ENCODE results near the gene AKAP13. TPM values are rescaled to one million over a fixed set of nuclear protein-coding genes. Genes with fewer than 3 reads are reported as not detected.
"Not testable (repeated sequence)": the region's sequence is repeated elsewhere in the genome, so short reads cannot be mapped to it uniquely, and the experiment has no call there.

Gene AKAP13
- total RNA-seq, 1 donor from 2014 or later: 71.8 TPM

DNA sequence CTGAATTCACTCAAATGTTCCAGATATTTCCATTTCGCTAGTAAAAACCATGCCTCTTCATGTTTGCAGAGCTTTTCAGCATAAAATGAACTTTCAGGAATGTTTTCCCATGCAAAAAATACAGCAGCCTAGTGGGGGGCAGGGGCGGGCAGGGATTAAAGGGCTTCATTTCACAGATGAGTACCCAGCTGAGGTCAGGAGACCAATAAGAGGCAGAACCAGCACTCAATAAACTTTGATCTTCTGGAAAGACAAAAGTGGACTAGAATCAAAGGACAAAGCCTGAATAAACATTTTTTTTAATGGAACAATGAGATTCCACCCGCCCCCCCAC, 406.3 kb downstream of the AKAP13 start:
- DNase-seq (ENCODE audit: low read depth, low spot score): no peak

DNA sequence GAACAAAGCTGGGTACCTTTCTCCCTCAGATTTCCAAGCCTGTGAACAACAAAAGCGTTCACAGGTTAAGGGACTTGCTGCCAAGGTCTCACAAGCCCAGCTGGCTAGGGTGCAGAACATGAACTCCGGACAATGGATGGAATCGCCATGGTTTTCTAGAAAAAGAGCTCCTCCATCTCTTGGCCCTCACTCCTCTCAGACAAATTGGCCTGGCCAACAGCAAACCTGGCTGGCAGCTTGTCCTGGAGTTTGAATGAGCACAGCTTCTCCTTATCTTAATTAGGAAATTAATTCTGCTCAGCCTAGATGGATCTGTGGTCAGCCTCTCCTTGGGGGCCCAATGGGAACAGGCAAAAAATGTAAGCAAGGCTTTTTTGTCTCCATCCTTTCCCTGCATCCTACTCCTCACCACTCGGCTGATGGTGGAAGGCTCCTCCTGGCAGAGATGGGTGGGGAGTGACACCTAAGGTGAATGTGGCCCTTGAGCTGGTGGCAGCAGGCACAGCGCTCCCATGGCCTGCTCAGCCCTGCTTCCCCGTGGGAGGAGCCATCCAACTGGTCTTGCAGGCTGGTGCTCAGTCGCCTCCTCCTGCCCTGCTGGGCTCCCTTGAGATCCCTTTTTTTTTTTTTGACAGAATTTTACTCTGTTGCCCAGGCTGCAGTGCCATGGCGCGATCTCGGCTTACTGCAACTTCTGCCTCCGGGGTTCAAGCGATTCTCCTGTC, 408.5 kb downstream of the AKAP13 start:
- no peak for DNase-seq (ENCODE audit: low read depth, low spot score)

DNA sequence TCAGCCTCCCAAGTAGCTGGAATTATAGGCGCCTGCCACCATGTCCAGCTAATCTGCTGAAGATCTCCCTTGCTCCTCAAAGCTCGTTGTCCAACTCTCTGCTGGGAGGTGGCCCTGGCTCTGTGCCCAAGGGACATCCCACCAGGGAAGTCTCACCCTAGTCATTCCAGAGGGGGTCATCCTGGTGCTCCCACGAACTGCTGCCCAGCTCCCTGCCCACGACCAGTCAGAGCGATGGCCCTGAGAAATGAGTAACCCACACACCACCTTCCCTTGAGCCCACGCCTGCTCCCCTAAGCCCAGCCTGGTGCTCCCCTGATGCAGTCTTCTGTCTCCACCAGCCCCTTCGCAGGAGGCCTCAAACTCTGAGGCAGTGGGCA, 409.1 kb downstream of the AKAP13 start:
- no peak for DNase-seq (ENCODE audit: low read depth, low spot score)

DNA sequence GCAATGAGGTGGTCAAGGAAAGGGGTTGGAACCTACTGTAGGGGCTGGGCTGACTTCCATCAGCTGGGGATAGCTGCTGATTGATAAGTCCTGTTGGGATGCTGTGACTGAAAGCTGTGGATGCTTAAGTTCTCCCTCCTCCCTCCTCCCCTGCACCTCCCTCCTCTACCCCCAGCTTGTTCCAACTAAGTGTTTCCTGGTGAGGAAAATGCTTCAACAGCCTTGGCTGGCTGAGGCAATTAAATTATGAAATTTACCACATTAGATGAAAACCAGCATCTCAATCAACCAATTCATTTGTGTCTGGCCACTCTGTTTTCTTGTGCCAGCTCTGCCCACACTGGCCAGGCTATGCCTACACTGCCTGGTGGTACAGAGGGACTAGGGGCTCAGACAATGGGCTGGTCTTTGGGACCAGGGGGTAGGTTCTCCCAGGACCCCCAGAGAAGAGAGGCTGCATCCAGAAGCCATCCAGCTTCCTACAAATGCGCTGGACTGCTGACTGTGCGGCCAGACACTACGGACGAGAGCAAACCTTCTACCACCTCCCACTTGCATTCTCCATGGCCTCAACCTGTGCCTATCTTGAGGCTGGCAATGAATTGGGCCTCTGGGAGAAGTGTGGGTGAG, 411.8 kb downstream of the AKAP13 start:
- no peak for DNase-seq (ENCODE audit: low read depth, low spot score)

DNA sequence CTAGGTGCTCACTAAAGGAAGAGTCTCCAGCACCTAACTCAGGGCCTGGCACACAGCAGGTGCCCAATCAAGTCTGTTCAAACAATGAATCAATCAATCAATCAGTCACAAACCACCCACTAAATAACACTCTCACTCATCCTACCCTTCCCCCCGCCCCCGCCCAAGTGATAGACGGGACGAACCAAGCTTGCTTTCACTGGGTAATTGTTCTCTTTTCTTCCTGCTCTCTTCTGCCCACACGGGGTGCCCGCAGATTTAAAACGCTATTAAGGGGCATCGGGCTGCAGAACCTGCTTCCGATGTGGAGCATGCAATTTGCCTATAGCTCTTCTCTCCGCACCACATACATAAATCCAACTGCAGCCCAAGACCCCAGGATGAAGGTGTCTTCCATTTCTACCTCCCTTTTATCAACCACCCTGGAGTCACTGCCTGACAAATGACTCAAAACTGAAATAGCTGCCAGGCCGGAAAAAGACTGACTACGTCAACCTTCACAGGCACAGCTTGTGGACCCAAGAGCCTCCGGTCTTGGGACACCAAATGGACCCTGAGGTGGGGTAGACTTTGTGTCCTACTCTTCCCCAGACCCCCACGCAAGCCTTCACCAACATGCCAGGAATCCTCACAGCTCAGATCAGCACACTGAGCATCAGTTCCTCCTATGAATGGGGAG, 412.6 kb downstream of the AKAP13 start:
- DNase-seq (ENCODE audit: low read depth, low spot score): no peak

DNA sequence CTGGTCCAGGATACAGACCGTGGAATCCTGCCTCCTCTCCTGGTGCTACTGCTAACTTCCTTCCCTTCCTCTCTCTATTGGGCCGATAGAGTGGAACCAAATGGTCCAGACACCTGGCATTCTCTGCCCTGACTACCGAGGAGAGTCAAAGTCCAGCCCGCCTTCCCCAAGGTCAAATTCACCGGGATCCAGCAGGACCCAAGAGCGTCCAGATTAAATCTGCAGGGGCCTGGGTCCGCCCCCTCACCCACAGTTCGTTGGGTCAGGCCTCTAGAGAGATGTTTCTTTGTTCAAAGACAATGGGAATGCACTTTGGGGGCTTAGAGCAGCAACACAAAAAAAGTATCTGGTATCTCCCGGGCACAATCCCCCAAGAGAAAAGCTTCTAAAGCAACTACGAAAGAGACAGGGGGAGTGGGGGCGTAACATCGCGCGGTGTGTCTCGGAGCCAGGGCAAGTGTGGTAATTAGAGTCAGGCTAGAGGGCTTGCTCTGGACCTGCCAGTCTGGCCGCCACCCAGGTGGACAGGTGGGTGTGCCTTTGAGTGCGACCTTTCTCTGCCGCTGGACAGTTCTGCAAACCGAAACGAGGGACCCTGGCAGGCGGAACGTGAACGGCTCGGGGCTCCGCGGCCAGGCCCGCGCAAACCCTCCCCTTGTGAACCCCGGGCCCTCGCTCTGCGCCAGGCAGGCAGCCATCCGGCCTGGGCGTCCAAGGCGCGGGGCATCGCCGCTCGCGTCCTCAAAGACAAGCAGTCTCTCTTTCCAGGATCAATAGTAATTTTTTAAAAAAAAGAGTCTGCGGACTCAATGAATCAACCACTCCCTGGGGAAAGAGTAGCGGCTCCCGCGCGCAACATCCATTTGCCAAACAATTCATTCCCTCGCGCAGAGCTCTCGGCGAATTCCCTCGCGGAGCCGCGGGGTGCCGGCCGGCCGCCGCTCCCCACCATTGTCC, 413.5 kb downstream of the AKAP13 start:
- DNase-seq (ENCODE audit: low read depth, low spot score): no peak

DNA sequence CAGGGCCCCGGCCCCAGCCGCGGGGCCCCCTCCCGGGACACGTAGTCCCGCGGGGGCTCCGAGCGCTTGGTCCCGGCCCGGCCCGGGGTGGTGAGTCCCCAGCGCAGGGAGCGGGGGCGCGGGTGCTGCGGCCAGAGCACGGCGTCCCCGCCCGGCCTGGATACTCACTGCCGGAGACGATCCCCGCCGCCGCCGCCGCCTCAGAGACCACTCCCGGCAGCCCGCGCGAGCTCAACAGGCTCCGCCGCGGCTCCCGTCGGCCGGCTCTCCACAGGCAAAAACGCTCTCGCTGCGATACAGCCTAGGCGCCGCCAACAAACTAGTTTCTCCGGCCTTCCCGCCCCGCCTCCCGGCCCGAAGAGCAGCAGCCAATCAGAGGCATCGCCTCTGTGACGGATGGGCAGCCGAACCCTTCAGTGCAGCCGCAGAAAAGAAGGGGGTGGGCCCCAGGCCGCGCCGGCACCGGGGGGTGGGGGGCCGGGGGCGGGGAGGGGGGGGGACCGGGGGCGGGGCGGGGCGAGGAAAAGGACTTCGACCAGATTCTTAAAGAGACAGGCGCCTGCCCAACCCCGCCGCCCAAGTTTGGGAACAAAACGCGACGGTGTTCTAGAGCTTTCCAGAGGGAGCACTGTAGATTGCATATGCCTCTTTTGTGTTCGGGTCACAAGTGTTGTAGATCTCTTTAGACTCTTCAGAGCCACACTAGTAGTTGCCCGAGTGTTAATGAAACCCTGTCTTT, 414.4 kb downstream of the AKAP13 start, which contains the start of gene KLHL25:
KLHL25 (minus strand) TSS at position 328 of the 739 bp plus-strand sequence. CDS start 25,115 bp downstream, outside the sequence.
- DNase-seq (ENCODE audit: low read depth, low spot score): peak; percentile 77

DNA sequence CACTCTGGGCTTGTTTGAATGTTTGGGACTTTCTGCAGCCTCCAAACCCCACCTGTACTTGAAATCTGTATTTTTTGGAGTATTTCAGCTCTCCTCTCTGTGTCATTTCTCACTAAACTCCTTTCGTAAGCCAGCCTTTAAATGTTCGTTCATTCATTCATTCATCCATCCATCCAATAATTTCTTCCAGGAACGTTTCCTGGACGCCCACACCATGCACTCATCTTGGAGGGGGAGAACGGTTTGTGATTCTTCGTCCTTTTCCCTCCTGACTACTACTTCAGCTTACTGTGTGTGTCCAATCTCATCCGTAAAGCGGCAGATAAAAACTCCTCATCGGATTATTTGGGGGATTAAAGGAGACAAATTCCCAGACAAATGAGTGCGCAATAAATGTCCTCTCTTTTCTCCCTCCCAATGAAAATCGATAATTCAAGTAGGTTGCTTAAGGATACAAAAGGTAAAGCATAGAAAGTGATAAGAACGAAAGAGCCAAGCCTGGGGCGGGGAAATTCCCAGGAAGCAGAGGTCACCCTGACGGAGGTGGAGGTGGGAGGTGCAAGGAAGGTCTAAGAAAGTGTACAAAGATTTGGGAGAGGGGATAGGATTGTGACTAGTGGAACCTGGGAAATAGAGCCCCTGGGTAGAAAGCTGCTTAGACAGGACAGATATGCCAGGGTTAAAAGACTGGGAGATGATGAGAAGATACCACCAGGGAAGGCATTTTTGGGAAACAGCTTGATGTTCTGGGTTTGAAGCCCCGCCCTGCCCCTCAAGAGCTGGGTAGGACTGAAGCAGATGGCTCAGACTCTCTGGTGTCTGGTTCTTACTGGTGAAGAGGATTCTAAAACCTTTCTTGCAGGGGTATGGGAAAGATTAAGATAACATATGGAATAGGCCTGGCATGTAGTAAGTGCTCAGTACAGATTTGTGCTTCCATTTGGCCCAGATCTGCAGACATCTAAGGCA, 415.2 kb downstream of the AKAP13 start:
- no peak for DNase-seq (ENCODE audit: low read depth, low spot score)

DNA sequence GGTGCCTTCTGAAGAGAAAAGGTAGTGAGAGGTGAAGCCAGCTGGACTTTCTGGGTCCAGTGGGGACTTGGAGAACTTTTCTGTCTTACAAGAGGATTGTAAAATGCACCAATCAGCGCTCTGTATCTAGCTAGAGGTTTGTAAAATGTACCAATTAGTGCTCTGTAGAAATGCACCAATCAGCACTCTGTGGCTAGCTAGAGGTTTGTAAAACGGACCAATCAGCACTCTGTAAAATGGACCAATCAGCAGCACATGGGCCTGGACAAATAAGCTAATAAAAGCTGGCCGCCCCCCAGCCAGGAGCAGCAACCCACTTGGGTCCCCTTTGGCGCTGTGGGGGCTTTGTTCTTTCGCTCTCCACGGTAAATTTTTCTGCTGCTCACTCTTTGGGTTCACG, 416.0 kb downstream of the AKAP13 start:
- not testable (repeated sequence) for DNase-seq (ENCODE audit: low read depth, low spot score)

All from pulmonary artery endothelial cell (primary cell).